K562 (cell line): Measurements from ENCODE around the gene MCFD2. TPM values are rescaled to one million over a fixed set of nuclear protein-coding genes. Genes with fewer than 3 reads are reported as not detected.
"Not testable (repeated sequence)": the region's sequence is repeated elsewhere in the genome, so short reads cannot be mapped to it uniquely, and the experiment has no call there.

Experiments used
- ATAC-seq: fragments of 200-7000 bp; cut with Tn5 transposase; 3 replicates; pipeline ENCODE4 v1.9.1; 2020; ENCODE audit warnings: moderate library complexity
- BruUV-seq: library from RNA; stranded (reverse); fragments of 400-500 nt; replicated peaks from 2 replicates; lab custom pipeline; 2021; lab: Mats Ljungman, UMichigan
- CTCF ChIA-PET: fragments of 300-600 bp; formaldehyde crosslinking; extraction: SDS; loops from one replicate; lab custom pipeline; 2021; ENCODE audit warnings: low intra/inter-chr PET ratio; lab: Yijun Ruan, JAX
- POLR2A ChIA-PET: fragments of 300-600, 350-650 bp; sonication (Branson Sonifier 250); formaldehyde crosslinking; extraction: SDS; loops from one replicate; lab custom pipeline; 2021; ENCODE audit warnings: antibody characterized with exemption, inconsistent platforms; lab: Yijun Ruan, JAX
- DNase-seq, 4 experiments: peaks; one replicate each; pipeline versions ENCODE4 v3.0.0 to v3.0.0-alpha.2; 2011 to 2018; ENCODE audit warnings: low spot score in 3 of 4, mixed read lengths in 3 of 4; ENCODE audit errors: extremely low read depth in 1 of 4
- FAIRE-seq: peaks from 2 replicates; lab custom pipeline; 2011; peaks lifted over from hg19 to GRCh38; lab: Jason Lieb, UNC
- H2AFZ ChIP-seq: 2 replicates; pipeline ENCODE4 v1.6.0; 2011; ENCODE audit warnings: low read depth, low read length, control low read depth, inconsistent platforms
- H3K27ac ChIP-seq: fragments of 200-600 bp; 3 replicates; pipeline ENCODE4 v1.8.0; 2011; ENCODE audit warnings: low read depth, mild to moderate bottlenecking, control low read depth, inconsistent platforms, low read length, moderate library complexity, mixed read lengths; ENCODE audit errors: extremely low read depth
- H3K27me3 ChIP-seq, 2 experiments: fragments of 300-600 bp in 1 of 2; 2 replicates in 1 of 2; 3 replicates in 1 of 2; pipeline versions ENCODE4 v1.6.0 to v1.8.0; 2011; ENCODE audit warnings: inconsistent platforms in 2 of 2, low read length in 2 of 2, mild to moderate bottlenecking in 1 of 2, mixed read lengths in 1 of 2, moderate library complexity in 1 of 2; ENCODE audit not compliant: control insufficient read depth in 2 of 2, insufficient read depth in 2 of 2
- H3K36me3 ChIP-seq: fragments of 300-600 bp; 3 replicates; pipeline ENCODE4 v1.8.0; 2011; ENCODE audit warnings: mild to moderate bottlenecking, low read length, inconsistent platforms; ENCODE audit not compliant: control insufficient read depth, insufficient read depth
- H3K4me1 ChIP-seq, 2 experiments: fragments of 200-600 bp in 1 of 2; replicated peaks in 1 of 2; 2 replicates in 1 of 2; 3 replicates in 1 of 2; pipeline versions ENCODE4 v1.5.1 to v1.8.0; 2011; ENCODE audit warnings: inconsistent platforms in 2 of 2, low read length in 2 of 2, mild to moderate bottlenecking in 1 of 2, mixed read lengths in 1 of 2, moderate library complexity in 1 of 2; ENCODE audit not compliant: control insufficient read depth in 2 of 2, insufficient read depth in 2 of 2
- H3K4me2 ChIP-seq: 2 replicates; pipeline ENCODE4 v1.6.1; 2011; ENCODE audit warnings: low read length, control low read depth, inconsistent platforms, mixed read lengths; ENCODE audit not compliant: insufficient read depth
- H3K4me3 ChIP-seq: fragments of 200-600 bp; sonication (generic), shearing (Covaris generic); 2 replicates; pipeline ENCODE4 v1.5.1; 2016; ENCODE audit warnings: control low read depth, inconsistent platforms
- H3K79me2 ChIP-seq: fragments of 200-600 bp; 3 replicates; pipeline ENCODE4 v1.8.0; 2011; ENCODE audit warnings: low read length, inconsistent platforms; ENCODE audit not compliant: control insufficient read depth, insufficient read depth
- H3K9ac ChIP-seq, 2 experiments: 2 replicates each; pipeline versions ENCODE4 v1.6.0 to v1.6.1; 2011; ENCODE audit warnings: low read depth in 2 of 2, low read length in 2 of 2, control low read depth in 1 of 2, inconsistent platforms in 1 of 2, mild to moderate bottlenecking in 1 of 2, mixed read lengths in 1 of 2; ENCODE audit not compliant: insufficient read depth in 1 of 2
- H3K9me1 ChIP-seq: one replicate; pipeline ENCODE4 v1.6.0; 2011; ENCODE audit warnings: inconsistent platforms, mild to moderate bottlenecking, low read length, moderate library complexity; ENCODE audit not compliant: control insufficient read depth, insufficient read depth
- H3K9me3 ChIP-seq: replicated peaks from 2 replicates; pipeline ENCODE4 v1.5.1; 2011; ENCODE audit warnings: low read depth, low read length, inconsistent platforms; ENCODE audit not compliant: control insufficient read depth, insufficient read depth
- H4K20me1 ChIP-seq: replicated peaks from 2 replicates; pipeline ENCODE4 v1.6.1; 2011; ENCODE audit warnings: low read length, inconsistent platforms, mixed read lengths; ENCODE audit not compliant: control insufficient read depth, insufficient read depth
- CXXC5 ChIP-seq: fragments of 250-450 bp; sonication (Bioruptor Pico); IDR thresholded peaks from 2 replicates; pipeline ENCODE4 v1.8.0; 2022; ENCODE audit warnings: inconsistent platforms, mild to moderate bottlenecking, moderate library complexity
- DDX20 ChIP-seq: fragments of 450-650 bp; IDR thresholded peaks from 2 replicates; pipeline ENCODE4 v1.6.1; 2016; ENCODE audit warnings: missing genetic modification characterization, low read depth, mild to moderate bottlenecking, missing compliant biosample characterization, moderate library complexity
- EP300 ChIP-seq: IDR thresholded peaks from 2 replicates; pipeline ENCODE4 v1.6.1; 2012; ENCODE audit warnings: low read length, improper control_type of control experiment
- KDM1A ChIP-seq, 2 experiments: fragments of 450-650 bp; IDR thresholded peaks; 2 replicates each; pipeline ENCODE4 v1.6.1; 2016; ENCODE audit warnings: mild to moderate bottlenecking in 2 of 2
- KDM5B ChIP-seq: fragments of 200-600 bp; sonication (generic); IDR thresholded peaks from 2 replicates; pipeline ENCODE4 v1.6.1; 2012; ENCODE audit warnings: low read depth, mild to moderate bottlenecking, moderate library complexity, low read length, control low read depth, inconsistent platforms; ENCODE audit not compliant: insufficient replicate concordance
- L3MBTL2 ChIP-seq: fragments of 450-650 bp; IDR thresholded peaks from 2 replicates; pipeline ENCODE4 v1.6.1; 2016; ENCODE audit warnings: mild to moderate bottlenecking, moderate library complexity
- MTA3 ChIP-seq: fragments of 450-650 bp; formaldehyde crosslinking; IDR thresholded peaks from 2 replicates; pipeline ENCODE4 v1.6.1; 2017; ENCODE audit warnings: mild to moderate bottlenecking, borderline replicate concordance
- PKNOX1 ChIP-seq: fragments of 450-650 bp; IDR thresholded peaks from 2 replicates; pipeline ENCODE4 v1.6.1; 2016
- PTTG1 ChIP-seq: fragments of 450-650 bp; IDR thresholded peaks from 2 replicates; pipeline ENCODE4 v1.6.1; 2016; ENCODE audit warnings: low read depth, mild to moderate bottlenecking, missing genetic modification characterization, missing compliant biosample characterization
- SMAD4 ChIP-seq: fragments of 250-450 bp; sonication (Bioruptor Pico); conservative IDR thresholded peaks from 2 replicates; pipeline ENCODE4 v1.8.0; 2021; ENCODE audit warnings: inconsistent platforms, mild to moderate bottlenecking, moderate library complexity
- ZBTB9 ChIP-seq: fragments of 450-650 bp; formaldehyde crosslinking; IDR thresholded peaks from 2 replicates; pipeline ENCODE4 v1.4.0; 2020; ENCODE audit warnings: mild to moderate bottlenecking, moderate library complexity
- ZNF140 ChIP-seq: fragments of 250-450 bp; sonication (Bioruptor Pico); IDR thresholded peaks from 2 replicates; pipeline ENCODE4 v1.8.0; 2021; ENCODE audit warnings: moderate library complexity, mild to moderate bottlenecking, inconsistent platforms
- ZNF780A ChIP-seq: fragments of 250-450 bp; sonication (Bioruptor Pico); IDR thresholded peaks from 2 replicates; pipeline ENCODE4 v1.5.0; 2021; ENCODE audit warnings: mild to moderate bottlenecking
- ZNF79 ChIP-seq: fragments of 250-450 bp; sonication (Bioruptor Pico); IDR thresholded peaks from 2 replicates; pipeline ENCODE4 v1.4.0; 2020; ENCODE audit warnings: low read depth, mild to moderate bottlenecking, moderate library complexity
- WGBS: fragments of 100-300 bp; shearing (Covaris generic); methylation state at CpG from one replicate; pipeline ENCODE4 v1.1.6; 2016; ENCODE audit warnings: low coverage, mixed read lengths; ENCODE audit not compliant: insufficient coverage; ENCODE audit errors: missing lambda C conversion rate; 5-methylcytosine and 5-hydroxymethylcytosine counted together
- in situ Hi-C: fragments of 300-500 bp; cut with MboI; formaldehyde crosslinking; loops from 4 replicates; pipeline ENCODE4 v1.15.0; 2018; ENCODE audit warnings: inconsistent platforms, mixed read lengths
- intact Hi-C: fragments of 100-400 bp; cut with micrococcal nuclease; formaldehyde crosslinking; loops from 2 replicates; pipeline ENCODE4 v1.14.2; 2022
- polyA plus RNA-seq, 8 experiments: library from polyadenylated mRNA; depleted of rRNA in 4 of 8; stranded (reverse) in 5 of 8; unstranded in 3 of 8; fragments of >200 nt; fragmentation: Nextera tagmentation in 2 of 8; fragmentation: Illumina TruSeq in 1 of 8; extraction: Ambion mirVana in 2 of 8; extraction: Trizol in 1 of 8; gene quantifications; 2 replicates each; pipeline versions ENCODE4 v1.2.1 to v1.2.3, GENCODE V29; 2011 to 2014; ENCODE audit warnings: inconsistent platforms in 1 of 8, missing spikeins in 1 of 8
- total RNA-seq, 7 experiments: library from RNA; depleted of rRNA in 6 of 7; stranded (reverse); fragments of >200 nt in 6 of 7; fragmentation: Illumina TruSeq in 2 of 7; extraction: Trizol in 2 of 7; gene quantifications; 2 replicates each; pipeline versions ENCODE4 v1.2.1 to v1.2.3, GENCODE V29; 2011 to 2021; ENCODE audit warnings: low replicate concordance in 1 of 7
- TF ChIP-seq, protein P1 (sequence below): fragments of 250-450 bp; sonication (Bioruptor Pico); IDR thresholded peaks from 2 replicates; pipeline ENCODE4 v1.4.0; 2020

The MCFD2 gene
- total and polyA plus RNA-seq, 9 of the 15 experiments (the other 6 are each of a cell fraction or from before 2014, with no cell fraction given), result 78.6 to 237 (median 123) TPM

- no peak for TF ChIP-seq KDM5B
- 0 out of 2 replicates have a peak, but pooled peaks have one; percentile 24 for TF ChIP-seq MTA3
- no peak for TF ChIP-seq ZNF780A (CRISPR knock-in tag)
- peak; percentile 82 for TF ChIP-seq L3MBTL2
- TF ChIP-seq PKNOX1, result peak; percentile 67
- 0 out of 2 replicates have a peak, but pooled peaks have one; percentile 21 for TF ChIP-seq EP300
Observed at GRCh38 chr2:46876741-46877384, 38.7 kb downstream of the MCFD2 start (continued).

- H3K36me3 ChIP-seq, in situ Hi-C loops, DNase-seq, H3K4me2 ChIP-seq, H3K9me3 ChIP-seq, FAIRE-seq, H3K9me1 ChIP-seq, H3K27ac ChIP-seq, BruUV-seq, H3K79me2 ChIP-seq, H4K20me1 ChIP-seq, ATAC-seq, H3K4me3 ChIP-seq, H3K9ac ChIP-seq: not testable (repeated sequence)
- Histone ChIP-seq H3K4me1 (peaks cover 14 to 41% of the 10 kb centered on the region in 2 experiments), H3K27me3 (peaks cover 0 to 20% of the 10 kb centered on the region in 2 experiments; a peak in 4 of 5 replicates), H2AFZ (peak overlapping the region; percentile 40; the same call in 1 of the 2 replicates)
- CTCF ChIA-PET, result interaction anchor here (1.1 to 1.8 kb wide), 3 partner anchors 13 to 413 kb away, joined by 4 to 12 read pairs (median 4); no protein-coding TSS in a partner anchor
- WGBS, result 36% methylated on average over 3 of the region's 5 CpGs
- POLR2A ChIA-PET, result interaction anchor here (0.6 to 1.8 kb wide), 5 partner anchors 9 to 72 kb away, joined by 3 to 4 read pairs (median 3); no protein-coding TSS in a partner anchor
- intact Hi-C loops, result loop anchor here (1.0 to 2.0 kb wide), 4 partner anchors 27 to 225 kb away; no protein-coding TSS in a partner anchor
- TF ChIP-seq ZNF140 (CRISPR knock-in tag) (peak; percentile 70; the same call in 1 of the 2 replicates), PTTG1 (peak; percentile 68; the same call in 1 of the 2 replicates), SMAD4 (CRISPR knock-in tag) (peak; percentile 57; the same call in 1 of the 2 replicates), KDM1A (IDR thresholded peaks at IDR 0.05) (peak; percentile 17 to 30; a peak in 1 of 4 replicates), DDX20 (0 out of 2 replicates have a peak, but pooled peaks have one; percentile 57), CXXC5 (CRISPR knock-in tag) (peak; percentile 67), ZBTB9 (CRISPR knock-in tag) (peak; percentile 70), ZNF79 (CRISPR knock-in tag) (0 out of 2 replicates have a peak, but pooled peaks have one; percentile 24)
- TF ChIP-seq, protein P1, sequence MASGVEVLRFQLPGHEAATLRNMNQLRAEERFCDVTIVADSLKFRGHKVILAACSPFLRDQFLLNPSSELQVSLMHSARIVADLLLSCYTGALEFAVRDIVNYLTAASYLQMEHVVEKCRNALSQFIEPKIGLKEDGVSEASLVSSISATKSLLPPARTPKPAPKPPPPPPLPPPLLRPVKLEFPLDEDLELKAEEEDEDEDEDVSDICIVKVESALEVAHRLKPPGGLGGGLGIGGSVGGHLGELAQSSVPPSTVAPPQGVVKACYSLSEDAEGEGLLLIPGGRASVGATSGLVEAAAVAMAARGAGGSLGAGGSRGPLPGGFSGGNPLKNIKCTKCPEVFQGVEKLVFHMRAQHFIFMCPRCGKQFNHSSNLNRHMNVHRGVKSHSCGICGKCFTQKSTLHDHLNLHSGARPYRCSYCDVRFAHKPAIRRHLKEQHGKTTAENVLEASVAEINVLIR (CRISPR knock-in tag), result 0 out of 2 replicates have a peak, but pooled peaks have one; percentile 27
Observed at GRCh38 chr2:46875962-46876689, 39.5 kb downstream of the MCFD2 start.
